Cardiac fibroblast (primary cell): Measurements from ENCODE around the gene B4GALT5.
A peak's percentile ranks its signal among the peaks of the same experiment; 100 is the strongest.

Experiments used
- DNase-seq, 2 donors: peaks; one replicate each; pipeline versions ENCODE4 v3.0.0 to v3.0.0-alpha.2; 2010; ENCODE audit warnings: low read depth in 2 of 2
- H3K4me3 ChIP-seq, 2 donors: replicated peaks in 1 of 2; 1 replicate in 1 of 2; 2 replicates in 1 of 2; pipeline ENCODE4 v1.5.1; 2011; ENCODE audit warnings: low read depth in 2 of 2, low read length in 2 of 2, mild to moderate bottlenecking in 2 of 2, moderate library complexity in 1 of 2
- TF ChIP-seq, protein P1 (sequence below): IDR thresholded peaks from one replicate; pipeline ENCODE4 v1.5.1; 2011; ENCODE audit warnings: low read depth, mild to moderate bottlenecking, low read length, inconsistent platforms

B4GALT5 gene

DNA sequence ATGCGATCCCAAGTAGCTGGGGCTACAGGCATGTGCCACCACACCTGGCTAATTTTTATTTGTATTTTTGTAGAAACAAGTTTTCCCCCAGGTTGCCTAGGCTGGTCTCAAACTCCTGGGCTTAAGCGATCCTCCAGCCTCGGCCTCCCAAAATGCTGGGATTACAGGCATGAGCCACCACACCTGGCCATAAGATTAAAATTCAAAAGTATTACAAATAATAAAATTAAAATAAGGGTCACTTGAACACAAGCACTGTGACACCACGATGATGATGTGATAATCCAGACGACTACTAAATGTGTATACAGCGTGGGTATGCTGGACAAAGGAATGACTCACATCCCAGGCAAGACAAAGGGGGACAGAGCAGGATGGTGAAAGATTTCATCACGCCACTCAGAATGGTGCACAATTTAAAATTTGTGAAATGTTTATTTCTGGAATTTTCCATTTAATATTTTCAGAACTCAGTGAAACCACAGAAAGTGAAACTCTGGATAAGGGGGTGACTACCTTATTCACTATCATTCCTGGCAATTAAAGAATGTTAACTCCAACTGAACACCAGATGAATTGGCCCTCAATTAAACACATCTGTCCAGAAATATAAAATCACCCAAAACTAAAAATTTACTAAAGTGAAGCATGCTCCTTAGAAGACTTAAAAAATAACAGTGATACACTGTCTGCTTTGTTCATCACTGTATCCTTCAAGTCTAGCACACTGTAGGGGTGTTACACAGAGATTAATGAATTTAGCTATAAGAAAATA, 13.1 kb downstream of the B4GALT5 start:
- TF ChIP-seq, protein P1, sequence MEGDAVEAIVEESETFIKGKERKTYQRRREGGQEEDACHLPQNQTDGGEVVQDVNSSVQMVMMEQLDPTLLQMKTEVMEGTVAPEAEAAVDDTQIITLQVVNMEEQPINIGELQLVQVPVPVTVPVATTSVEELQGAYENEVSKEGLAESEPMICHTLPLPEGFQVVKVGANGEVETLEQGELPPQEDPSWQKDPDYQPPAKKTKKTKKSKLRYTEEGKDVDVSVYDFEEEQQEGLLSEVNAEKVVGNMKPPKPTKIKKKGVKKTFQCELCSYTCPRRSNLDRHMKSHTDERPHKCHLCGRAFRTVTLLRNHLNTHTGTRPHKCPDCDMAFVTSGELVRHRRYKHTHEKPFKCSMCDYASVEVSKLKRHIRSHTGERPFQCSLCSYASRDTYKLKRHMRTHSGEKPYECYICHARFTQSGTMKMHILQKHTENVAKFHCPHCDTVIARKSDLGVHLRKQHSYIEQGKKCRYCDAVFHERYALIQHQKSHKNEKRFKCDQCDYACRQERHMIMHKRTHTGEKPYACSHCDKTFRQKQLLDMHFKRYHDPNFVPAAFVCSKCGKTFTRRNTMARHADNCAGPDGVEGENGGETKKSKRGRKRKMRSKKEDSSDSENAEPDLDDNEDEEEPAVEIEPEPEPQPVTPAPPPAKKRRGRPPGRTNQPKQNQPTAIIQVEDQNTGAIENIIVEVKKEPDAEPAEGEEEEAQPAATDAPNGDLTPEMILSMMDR: no peak
- DNase-seq: peak; percentile 67 to 89
- H3K4me3 ChIP-seq: no peak overlapping the region

DNA sequence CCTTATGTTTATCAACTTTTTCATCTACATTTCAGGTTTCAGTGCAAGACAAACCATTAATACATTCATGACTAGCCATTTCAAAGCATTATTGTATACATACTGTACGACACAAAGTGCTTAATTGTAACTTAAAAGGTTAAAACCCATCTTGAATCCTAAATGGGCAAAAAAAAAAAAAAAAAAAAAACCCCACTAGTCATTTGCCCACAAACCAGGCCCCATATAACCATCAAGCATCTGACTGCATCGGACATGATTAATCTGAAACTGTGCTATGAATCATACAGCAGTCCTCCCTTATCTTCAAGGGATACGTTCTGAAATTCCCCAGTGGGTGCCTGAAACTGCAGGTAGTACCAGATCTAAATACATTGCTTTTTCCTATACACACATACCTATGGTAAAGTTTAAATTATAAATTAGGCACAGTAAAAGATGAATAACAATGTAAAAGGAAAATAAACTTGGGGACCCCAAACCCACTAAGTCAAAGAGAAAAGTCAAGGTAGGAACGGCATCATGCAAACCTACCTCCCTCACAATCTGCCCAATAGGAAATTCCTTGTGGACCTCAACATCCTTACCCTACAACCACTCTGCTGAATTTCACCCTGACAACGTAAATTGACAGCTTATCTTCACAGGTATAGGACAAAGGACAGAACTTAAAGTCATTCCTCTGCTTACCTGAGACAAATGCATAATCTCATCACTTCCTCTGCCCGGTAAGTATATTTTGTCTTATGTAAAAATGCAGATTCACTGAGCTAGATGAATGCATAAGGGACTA, 14.3 kb downstream of the B4GALT5 start:
- DNase-seq: peak; percentile 49 to 79
- TF ChIP-seq, protein P1: no peak
- H3K4me3 ChIP-seq: no peak overlapping the region

GRCh38 chr20:49698477-49698876, 15.2 kb downstream of the B4GALT5 start:
- no peak overlapping the region for H3K4me3 ChIP-seq
- DNase-seq: no peak
- TF ChIP-seq, protein P1: no peak

DNA sequence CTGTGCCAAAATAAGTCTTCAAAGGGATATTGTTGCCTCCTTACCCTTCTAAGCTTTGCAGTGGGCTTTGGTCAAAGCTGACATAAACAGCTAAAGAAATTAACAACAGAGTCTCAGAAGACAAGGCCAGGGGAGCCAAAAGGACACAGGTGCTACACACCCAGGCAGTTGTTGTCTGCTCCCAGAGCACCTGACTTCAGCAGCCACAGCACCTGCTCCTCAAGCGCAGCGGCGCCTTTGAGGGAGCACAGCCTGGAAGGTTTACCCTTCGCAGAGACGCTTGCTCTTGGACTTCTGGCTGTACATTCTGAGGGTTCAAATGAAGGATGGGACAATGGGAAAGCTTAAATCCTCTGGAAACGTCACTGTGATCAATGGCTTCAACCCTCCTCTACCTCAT, 16.6 kb downstream of the B4GALT5 start:
- H3K4me3 ChIP-seq: no peak overlapping the region
- DNase-seq: no peak
- TF ChIP-seq, protein P1: no peak

GRCh38 chr20:49696594-49696993, 17.1 kb downstream of the B4GALT5 start:
- TF ChIP-seq, protein P1: no peak
- no peak for DNase-seq
- no peak overlapping the region for H3K4me3 ChIP-seq

DNA sequence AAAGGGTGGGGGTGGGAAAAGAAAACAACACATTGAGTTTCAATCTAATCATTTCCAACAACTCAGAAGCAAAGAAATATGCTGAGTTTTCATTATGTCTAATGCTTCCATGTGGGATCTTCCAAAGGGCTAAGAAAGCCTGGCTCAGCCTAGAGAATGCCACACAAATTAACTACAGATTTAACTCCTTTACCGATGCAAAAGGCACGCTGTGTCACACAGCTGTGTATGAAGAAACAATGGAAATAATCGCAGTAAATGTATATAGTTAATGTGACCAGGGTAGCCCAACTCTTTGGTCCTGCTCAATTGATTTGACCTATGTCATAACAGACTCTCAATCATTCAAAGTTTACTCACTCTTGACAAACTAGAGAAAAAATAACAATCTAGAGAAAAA, 17.8 kb downstream of the B4GALT5 start:
- no peak for DNase-seq
- no peak overlapping the region for H3K4me3 ChIP-seq
- TF ChIP-seq, protein P1: no peak
